IMR-90 (cell line): ENCODE results near the gene DYRK1B. TPM values are rescaled to one million over a fixed set of nuclear protein-coding genes. Genes with fewer than 3 reads are reported as not detected.
A peak's percentile ranks its signal among the peaks of the same experiment; 100 is the strongest.

Experiments used
- ATAC-seq: fragments of 200-7000 bp; cut with Tn5 transposase; 2 replicates; pipeline ENCODE4 v1.9.1; 2020; ENCODE audit warnings: low read depth, mild to moderate bottlenecking, moderate library complexity
- BruUV-seq: library from RNA; stranded (reverse); fragments of 400-500 nt; replicated peaks from 2 replicates; lab custom pipeline; 2021; lab: Mats Ljungman, UMichigan
- CTCF ChIA-PET: fragments of 300-600 bp; formaldehyde crosslinking; extraction: SDS; loops from one replicate; lab custom pipeline; 2021; ENCODE audit warnings: antibody characterized with exemption; lab: Yijun Ruan, JAX
- POLR2A ChIA-PET: fragments of 300-600 bp; sonication (Branson Sonifier 250); formaldehyde crosslinking; loops from one replicate; lab custom pipeline; 2022; ENCODE audit warnings: antibody characterized with exemption; ENCODE audit not compliant: unreplicated experiment; lab: Charles Lee
- DNase-seq: peaks from one replicate; pipeline ENCODE4 v3.0.0; 2013
- H2AFZ ChIP-seq: replicated peaks from 2 replicates; pipeline ENCODE3; 2013; ENCODE audit warnings: low read length, mild to moderate bottlenecking; ENCODE audit not compliant: poor library complexity
- H2AK5ac ChIP-seq: 2 replicates; pipeline ENCODE4 v1.6.1; 2013; ENCODE audit warnings: low read depth, low read length, inconsistent platforms
- H2AK9ac ChIP-seq: replicated peaks from 2 replicates; pipeline ENCODE3; 2013; ENCODE audit warnings: mild to moderate bottlenecking, low read depth, low read length, moderate library complexity; ENCODE audit not compliant: poor library complexity
- H2BK120ac ChIP-seq: 2 replicates; pipeline ENCODE4 v1.6.1; 2013; ENCODE audit warnings: low read depth, low read length, inconsistent platforms
- H2BK15ac ChIP-seq: 3 replicates; pipeline ENCODE4 v1.6.1; 2013; ENCODE audit warnings: low read depth, low read length, inconsistent platforms
- H2BK20ac ChIP-seq: 2 replicates; pipeline ENCODE4 v1.6.1; 2013; ENCODE audit warnings: low read depth, mild to moderate bottlenecking, inconsistent platforms, low read length, moderate library complexity
- H2BK5ac ChIP-seq: 2 replicates; pipeline ENCODE4 v1.6.1; 2013; ENCODE audit warnings: mild to moderate bottlenecking, low read depth, low read length, inconsistent platforms; ENCODE audit not compliant: poor library complexity, severe bottlenecking
- H3K14ac ChIP-seq: replicated peaks from 2 replicates; pipeline ENCODE4 v1.6.1; 2013; ENCODE audit warnings: low read depth, low read length, inconsistent platforms
- H3K18ac ChIP-seq: 2 replicates; pipeline ENCODE4 v1.6.1; 2013; ENCODE audit warnings: low read depth, low read length, control low read depth
- H3K23ac ChIP-seq: 2 replicates; pipeline ENCODE4 v1.6.1; 2013; ENCODE audit warnings: low read depth, low read length, inconsistent platforms
- H3K27ac ChIP-seq: 2 replicates; pipeline ENCODE4 v1.5.1; 2013; ENCODE audit warnings: mild to moderate bottlenecking, control low read depth, low read length; ENCODE audit not compliant: insufficient read depth
- H3K27me3 ChIP-seq: 2 replicates; pipeline ENCODE4 v1.6.1; 2013; ENCODE audit warnings: low read length; ENCODE audit not compliant: control insufficient read depth, insufficient read depth
- H3K36me3 ChIP-seq: 2 replicates; pipeline ENCODE4 v1.6.1; 2013; ENCODE audit warnings: low read length, mixed read lengths; ENCODE audit not compliant: control insufficient read depth, insufficient read depth
- H3K4ac ChIP-seq: 2 replicates; pipeline ENCODE4 v1.6.1; 2013; ENCODE audit warnings: low read depth, low read length, inconsistent platforms
- H3K4me1 ChIP-seq: 2 replicates; pipeline ENCODE4 v1.6.1; 2013; ENCODE audit warnings: low read length, mixed read lengths; ENCODE audit not compliant: control insufficient read depth, insufficient read depth
- H3K4me2 ChIP-seq: 2 replicates; pipeline ENCODE4 v1.6.1; 2013; ENCODE audit warnings: low read depth, mild to moderate bottlenecking, control low read depth, low read length, moderate library complexity
- H3K4me3 ChIP-seq: 2 replicates; pipeline ENCODE4 v1.5.1; 2013; ENCODE audit warnings: low read depth, mild to moderate bottlenecking, control low read depth, low read length, moderate library complexity; ENCODE audit not compliant: insufficient read depth
- H3K56ac ChIP-seq: 2 replicates; pipeline ENCODE4 v1.6.1; 2013; ENCODE audit warnings: low read length, inconsistent platforms; ENCODE audit not compliant: insufficient read depth; ENCODE audit errors: extremely low read depth
- H3K79me1 ChIP-seq, 2 experiments: 2 replicates each; pipeline ENCODE4 v1.6.1; 2013; ENCODE audit warnings: low read length in 2 of 2, inconsistent platforms in 1 of 2, low read depth in 1 of 2
- H3K9ac ChIP-seq: 2 replicates; pipeline ENCODE4 v1.6.1; 2013; ENCODE audit warnings: low read depth, low read length, control low read depth
- H3K9me1 ChIP-seq: 2 replicates; pipeline ENCODE4 v1.6.1; 2013; ENCODE audit warnings: low read length, inconsistent platforms; ENCODE audit not compliant: insufficient read depth
- H3K9me3 ChIP-seq: 2 replicates; pipeline ENCODE4 v1.6.1; 2013; ENCODE audit warnings: low read length; ENCODE audit not compliant: control insufficient read depth, insufficient read depth
- H4K20me1 ChIP-seq: 2 replicates; pipeline ENCODE4 v1.6.1; 2013; ENCODE audit warnings: low read length, inconsistent platforms; ENCODE audit not compliant: insufficient read depth
- H4K5ac ChIP-seq: 2 replicates; pipeline ENCODE4 v1.6.1; 2013; ENCODE audit warnings: mild to moderate bottlenecking, low read depth, low read length, control low read depth
- H4K8ac ChIP-seq, 2 experiments: 2 replicates each; pipeline ENCODE4 v1.6.1; 2013; ENCODE audit warnings: low read depth in 2 of 2, low read length in 2 of 2, control low read depth in 1 of 2, inconsistent platforms in 1 of 2
- H4K91ac ChIP-seq: 2 replicates; pipeline ENCODE4 v1.6.1; 2013; ENCODE audit warnings: low read depth, low read length, inconsistent platforms; ENCODE audit not compliant: insufficient read depth
- NFE2L2 ChIP-seq: fragments of 150-350 bp; IDR thresholded peaks from 2 replicates; pipeline ENCODE4 v1.6.1; 2016; ENCODE audit warnings: low read depth, mild to moderate bottlenecking, low read length
- POLR2A ChIP-seq: IDR thresholded peaks from 2 replicates; pipeline ENCODE4 v1.6.1; 2012; ENCODE audit warnings: mild to moderate bottlenecking, low read depth, low read length
- RAD21 ChIP-seq: IDR thresholded peaks from 2 replicates; pipeline ENCODE4 v1.6.1; 2012; ENCODE audit warnings: low read length, improper control_type of control experiment
- RCOR1 ChIP-seq: IDR thresholded peaks from 2 replicates; pipeline ENCODE4 v1.6.1; 2012; ENCODE audit warnings: mild to moderate bottlenecking, low read length, improper control_type of control experiment; ENCODE audit not compliant: insufficient replicate concordance
- SMC3 ChIP-seq: fragments of 150-350 bp; IDR thresholded peaks from 2 replicates; pipeline ENCODE4 v1.6.1; 2016; ENCODE audit warnings: low read depth, mild to moderate bottlenecking, antibody characterized with exemption, low read length, moderate library complexity
- WGBS, 2 experiments: methylation state at CpG; one replicate each; pipeline versions ENCODE4 v1.1.5 to v1.1.7; 2013; ENCODE audit warnings: missing lambda C conversion rate in 2 of 2; ENCODE audit not compliant: insufficient read length in 1 of 2; ENCODE audit errors: extremely low coverage in 2 of 2; 5-methylcytosine and 5-hydroxymethylcytosine counted together
- dilution Hi-C: fragments of 300-500 bp; cut with HindIII; formaldehyde crosslinking; loops from one replicate; pipeline ENCODE4 v1.14.3; 2018; ENCODE audit warnings: low sequenced_read_pairs; ENCODE audit not compliant: unreplicated experiment
- in situ Hi-C: fragments of 300-500 bp; cut with MboI; formaldehyde crosslinking; loops from 3 replicates; pipeline ENCODE4 v1.14.3; 2019; ENCODE audit warnings: low sequenced_read_pairs, inconsistent platforms, mixed read lengths
- intact Hi-C: fragments of 100-400 bp; cut with micrococcal nuclease; formaldehyde crosslinking; loops from 2 replicates; pipeline ENCODE4 v1.10.0; 2022
- polyA plus RNA-seq, 3 experiments: library from polyadenylated mRNA; depleted of rRNA; stranded (reverse); fragments of >200 nt; gene quantifications; 2 replicates each; pipeline ENCODE4 v1.2.3, GENCODE V29; 2012; ENCODE audit warnings: low replicate concordance in 1 of 3
- total RNA-seq: library from RNA; depleted of rRNA; stranded (reverse); fragments of >200 nt; gene quantifications from 2 replicates; pipeline ENCODE4 v1.2.3, GENCODE V29; 2012
- TF ChIP-seq, protein P1 (sequence below): conservative IDR thresholded peaks from 2 replicates; pipeline ENCODE4 v1.5.1; 2012; ENCODE audit warnings: mild to moderate bottlenecking, low read depth, low read length, improper control_type of control experiment

DYRK1B gene
- total and polyA plus RNA-seq, 2 of the 4 experiments (the other 2 are of a cell fraction) = 2.7 to 11.4 TPM

DNA sequence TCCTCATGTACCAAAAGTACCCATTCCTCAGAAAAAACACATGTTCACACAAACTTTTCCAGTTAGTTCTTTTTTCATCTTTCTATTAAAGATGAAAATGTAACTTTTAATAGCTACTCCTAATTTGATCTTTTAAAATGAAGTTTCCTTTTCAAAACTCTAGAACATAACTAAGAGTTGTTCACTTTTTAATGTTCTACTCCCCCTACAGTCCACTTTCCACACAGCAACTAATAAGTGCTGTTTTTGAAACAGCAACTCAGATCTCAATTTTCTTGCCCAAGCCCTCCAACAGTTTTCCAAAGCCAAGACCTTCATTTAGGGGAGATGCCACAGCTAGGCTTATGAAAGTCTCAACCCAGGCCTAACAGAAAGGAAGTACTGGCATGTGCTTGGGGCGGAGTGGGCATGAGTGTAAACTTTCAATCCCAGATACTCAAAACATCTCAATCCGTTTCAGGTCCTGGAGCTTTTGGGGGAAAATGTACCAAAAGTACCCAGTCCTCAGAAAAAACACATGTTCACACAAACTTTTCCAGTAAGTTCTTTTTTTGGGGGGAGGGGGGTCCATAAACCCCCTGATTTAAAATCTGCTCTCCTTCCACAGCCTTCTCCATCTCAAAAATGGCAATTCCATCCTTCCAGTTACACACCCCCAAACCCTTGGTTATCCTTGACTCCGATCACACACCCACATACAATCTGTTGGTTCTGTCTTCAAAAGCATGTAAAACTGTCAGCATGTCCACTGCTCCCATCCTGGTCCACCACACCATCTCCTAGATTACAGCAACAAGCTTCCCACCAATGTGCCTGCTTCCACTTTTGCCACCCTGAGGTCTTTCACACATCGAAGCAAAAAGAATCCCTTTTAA is 10.2 kb upstream of the DYRK1B start:
- H2BK20ac ChIP-seq = no peak overlapping the region
- H2AK5ac ChIP-seq = no peak overlapping the region
- TSS peak; percentile 44 for BruUV-seq
- in situ Hi-C loops (loop anchor here (5.0 to 25.0 kb wide), 3 partner anchors 52 to 407 kb away; partner anchors contain the start of genes EID2, RPS16 and SUPT5H), intact Hi-C loops (loop anchor here (1.0 to 10.0 kb wide), 5 partner anchors 51 to 399 kb away; partner anchors contain the start of genes SUPT5H and ZNF780A), dilution Hi-C loops (no loop called here)
- H4K91ac ChIP-seq = no peak overlapping the region
- no peak overlapping the region for H3K14ac ChIP-seq
- H4K20me1 ChIP-seq = peaks cover 35% of the 10 kb centered on the region
- H3K36me3 ChIP-seq = peaks cover 8% of the 10 kb centered on the region
- H3K27me3 ChIP-seq = no peaks in the 10 kb centered on the region
- H3K9me3 ChIP-seq = no peaks in the 10 kb centered on the region
- ChIA-PET CTCF (interaction anchor here (0.6 to 1.7 kb wide), 9 partner anchors 10 to 403 kb away, joined by 3 to 12 read pairs (median 4); partner anchors contain the start of genes DYRK1B and PSMC4), POLR2A (interaction anchor here (0.7 kb wide), 1 partner anchor 77 kb away, joined by 3 read pairs; no protein-coding TSS in a partner anchor)
- peak overlapping the region; percentile 72 for H3K4me2 ChIP-seq
- H2BK120ac ChIP-seq = no peak overlapping the region
- DNase-seq = peak; percentile 58
- no peak overlapping the region for H3K4ac ChIP-seq
- no peak overlapping the region for H3K23ac ChIP-seq
- H3K56ac ChIP-seq = no peak overlapping the region
- TF ChIP-seq POLR2A (no peak), NFE2L2 (no peak), RAD21 (peak; percentile 55), RCOR1 (no peak), SMC3 (peak; percentile 47; the same call in 1 of the 2 replicates)
- TF ChIP-seq, protein P1, sequence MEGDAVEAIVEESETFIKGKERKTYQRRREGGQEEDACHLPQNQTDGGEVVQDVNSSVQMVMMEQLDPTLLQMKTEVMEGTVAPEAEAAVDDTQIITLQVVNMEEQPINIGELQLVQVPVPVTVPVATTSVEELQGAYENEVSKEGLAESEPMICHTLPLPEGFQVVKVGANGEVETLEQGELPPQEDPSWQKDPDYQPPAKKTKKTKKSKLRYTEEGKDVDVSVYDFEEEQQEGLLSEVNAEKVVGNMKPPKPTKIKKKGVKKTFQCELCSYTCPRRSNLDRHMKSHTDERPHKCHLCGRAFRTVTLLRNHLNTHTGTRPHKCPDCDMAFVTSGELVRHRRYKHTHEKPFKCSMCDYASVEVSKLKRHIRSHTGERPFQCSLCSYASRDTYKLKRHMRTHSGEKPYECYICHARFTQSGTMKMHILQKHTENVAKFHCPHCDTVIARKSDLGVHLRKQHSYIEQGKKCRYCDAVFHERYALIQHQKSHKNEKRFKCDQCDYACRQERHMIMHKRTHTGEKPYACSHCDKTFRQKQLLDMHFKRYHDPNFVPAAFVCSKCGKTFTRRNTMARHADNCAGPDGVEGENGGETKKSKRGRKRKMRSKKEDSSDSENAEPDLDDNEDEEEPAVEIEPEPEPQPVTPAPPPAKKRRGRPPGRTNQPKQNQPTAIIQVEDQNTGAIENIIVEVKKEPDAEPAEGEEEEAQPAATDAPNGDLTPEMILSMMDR = peak; percentile 76
- H3K18ac ChIP-seq = no peak overlapping the region
- no peak overlapping the region for H2BK5ac ChIP-seq
- ATAC-seq = no peak
- WGBS, 2 experiments = 58% methylated on average over 2 of the region's 4 CpGs; no CpG with 5 or more reads in 1 of the 2 experiments
- no peak overlapping the region for H2AFZ ChIP-seq
- H3K79me1 ChIP-seq = peaks cover 11 to 54% of the 10 kb centered on the region in 2 experiments
- H3K9ac ChIP-seq = peak overlapping the region; percentile 91
- H3K4me3 ChIP-seq = no peak overlapping the region
- peak overlapping the region; percentile 35 for H2AK9ac ChIP-seq
- H3K27ac ChIP-seq = peak overlapping the region; percentile 55; the same call in 1 of the 2 replicates
- H2BK15ac ChIP-seq = no peak overlapping the region
- H3K4me1 ChIP-seq = peaks cover 19% of the 10 kb centered on the region
- peaks cover 5% of the 10 kb centered on the region; the same call in 1 of the 2 replicates for H3K9me1 ChIP-seq
- H4K5ac ChIP-seq = no peak overlapping the region
- peak overlapping the region in 1 of 2 experiments; percentile 14; a peak in 1 of 4 replicates for H4K8ac ChIP-seq
